Urothelium cell line (cell line): ENCODE measurements around the gene TNS3.

Experiments used
- DNase-seq: peaks from one replicate; pipeline ENCODE4 v3.0.0; 2011; ENCODE audit warnings: low spot score, mixed read lengths
- FAIRE-seq: peaks from 2 replicates; lab custom pipeline; 2011; peaks lifted over from hg19 to GRCh38; lab: Jason Lieb, UNC

TNS3 gene

GRCh38 chr7:47568547-47568946 is 13.4 kb downstream of the TNS3 start:
- no peak for FAIRE-seq
- no peak for DNase-seq

- FAIRE-seq (no peak), DNase-seq (no peak)
These were observed 13.9 kb downstream of the TNS3 start for GRCh38 chr7:47568056-47568455.

- no peak for FAIRE-seq
- no peak for DNase-seq
These were observed 16.2 kb downstream of the TNS3 start for GRCh38 chr7:47565640-47566250.

GRCh38 chr7:47563521-47563920 is 18.4 kb downstream of the TNS3 start:
- FAIRE-seq, result peak; percentile 27
- no peak for DNase-seq

GRCh38 chr7:47561715-47562446 is 20.0 kb downstream of the TNS3 start:
- DNase-seq, result no peak
- FAIRE-seq, result no peak

- DNase-seq, result no peak
- FAIRE-seq, result no peak
These were observed 22.3 kb downstream of the TNS3 start for GRCh38 chr7:47559306-47560220.

GRCh38 chr7:47557694-47558670 is 23.9 kb downstream of the TNS3 start:
- peak; percentile 80 for DNase-seq
- FAIRE-seq, result peak; percentile 13

GRCh38 chr7:47557317-47557693 is 24.6 kb downstream of the TNS3 start:
- no peak for FAIRE-seq
- no peak for DNase-seq

GRCh38 chr7:47556511-47557180 is 25.3 kb downstream of the TNS3 start:
- FAIRE-seq (no peak), DNase-seq (peak; percentile 47)

GRCh38 chr7:47553309-47553708 is 28.6 kb downstream of the TNS3 start:
- FAIRE-seq (no peak), DNase-seq (no peak)

GRCh38 chr7:47552621-47553020 is 29.3 kb downstream of the TNS3 start:
- DNase-seq (no peak), FAIRE-seq (no peak)

- DNase-seq, result no peak
- FAIRE-seq, result peak; percentile 23
These were observed 30.1 kb downstream of the TNS3 start for GRCh38 chr7:47551668-47552440.

- FAIRE-seq (no peak), DNase-seq (no peak)
These were observed 31.0 kb downstream of the TNS3 start for GRCh38 chr7:47550788-47551470.

- FAIRE-seq, result no peak
- no peak for DNase-seq
These were observed 32.0 kb downstream of the TNS3 start for GRCh38 chr7:47549916-47550315.

- DNase-seq (no peak), FAIRE-seq (no peak)
These were observed 32.5 kb downstream of the TNS3 start for GRCh38 chr7:47549397-47549796.

GRCh38 chr7:47548546-47548945 is 33.4 kb downstream of the TNS3 start:
- DNase-seq (no peak), FAIRE-seq (no peak)

GRCh38 chr7:47546733-47547494 is 35.0 kb downstream of the TNS3 start:
- DNase-seq, result no peak
- no peak for FAIRE-seq

- no peak for DNase-seq
- no peak for FAIRE-seq
These were observed 35.7 kb downstream of the TNS3 start for GRCh38 chr7:47546171-47546570.
